ENCODE data around the gene RIBC1. TPM values are rescaled to one million over a fixed set of nuclear protein-coding genes. Genes with fewer than 3 reads are reported as not detected.

The RIBC1 gene
- total and polyA plus RNA-seq, 10 of the 15 experiments (the other 5 are each of a cell fraction or from before 2014, with no cell fraction given) = 0.22 to 1.0 (median 0.54) TPM

- Histone ChIP-seq H3K36me3 (ENCODE audit: control insufficient read depth in 2 of 2, insufficient read depth in 2 of 2, low read length in 1 of 2) (no peaks in the 10 kb centered on the region), H3K4me2 (ENCODE audit: control insufficient read depth, insufficient read depth) (no peak overlapping the region), H4K20me1 (ENCODE audit: control insufficient read depth, insufficient read depth) (no peaks in the 10 kb centered on the region), H2AFZ (ENCODE audit: control insufficient read depth, low read depth, low read length) (no peak overlapping the region), H3K4me1 (ENCODE audit: control insufficient read depth, insufficient read depth, low read length) (no peaks in the 10 kb centered on the region), H3K27ac (ENCODE audit: control insufficient read depth, insufficient read depth) (no peak overlapping the region), H3K4me3 (no peak overlapping the region), H3K79me2 (ENCODE audit: control insufficient read depth, insufficient read depth, low read length) (no peaks in the 10 kb centered on the region), H3K27me3 (replicated peaks in 1 of 2; ENCODE audit: control insufficient read depth in 2 of 2, insufficient read depth in 2 of 2, low read length in 1 of 2) (no peaks in the 10 kb centered on the region), H3K9me3 (replicated peaks; ENCODE audit: control insufficient read depth, insufficient read depth, low read length) (no peaks in the 10 kb centered on the region), H3K9ac (ENCODE audit: control insufficient read depth, insufficient read depth, low read length) (no peak overlapping the region)
- ATAC-seq = no peak
- ChIA-PET CTCF (interaction anchor here (1.7 to 4.2 kb wide), 2 partner anchors 29 to 140 kb away, joined by 7 to 13 read pairs; no protein-coding TSS in a partner anchor), RAD21 (ENCODE audit: unreplicated experiment) (no interaction called here), POLR2A (no interaction called here), SMC1A (ENCODE audit: uncharacterized antibody, unreplicated experiment) (no interaction called here)
- no peak for DNase-seq (ENCODE audit: low read depth, low spot score)
- no TSS peak for BruUV-seq (replicated peaks)
- no peak for FAIRE-seq
- intact Hi-C loops (cut with micrococcal nuclease; ENCODE audit: unreplicated experiment) = no loop called here
- in situ Hi-C loops (cut with MboI) = no loop called here
- TF ChIP-seq CBX3 (IDR thresholded peaks at IDR 0.05; ENCODE audit: borderline replicate concordance, low read depth) = no peak
- no peak for TF ChIP-seq HDGF (IDR thresholded peaks at IDR 0.05)
- TF ChIP-seq POU2F2 (IDR thresholded peaks at IDR 0.05; ENCODE audit: borderline replicate concordance, low read depth, low read length) = no peak
- TF ChIP-seq NFYB (IDR thresholded peaks at IDR 0.05; ENCODE audit: insufficient read depth, low read depth, low read length) = no peak
Observed at GRCh38 chrX:53452812-53453211, 30.1 kb downstream of the RIBC1 start.

DNA sequence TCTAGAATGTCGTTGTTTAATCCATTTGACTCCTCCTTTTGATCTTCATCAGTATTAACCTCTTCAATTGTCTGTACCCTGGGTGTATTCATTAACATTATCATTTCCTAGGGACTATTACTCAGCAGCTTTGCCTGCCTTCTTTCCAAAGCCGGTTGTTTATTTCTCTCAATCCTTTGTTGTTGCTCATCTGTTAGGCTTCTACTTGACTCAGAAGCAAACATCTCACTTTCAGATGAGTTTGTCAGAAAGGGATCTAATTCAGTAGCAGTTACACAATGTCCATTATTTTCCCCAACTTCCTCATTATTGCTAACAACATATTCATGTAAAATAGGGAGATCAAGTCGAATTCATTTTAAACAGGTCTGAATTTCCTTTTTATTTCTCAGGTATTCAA is 33.6 kb downstream of the RIBC1 start:
- FAIRE-seq = no peak
- H3K27ac ChIP-seq (ENCODE audit: control insufficient read depth, insufficient read depth) = no peak overlapping the region
- no peak overlapping the region for H3K9ac ChIP-seq (ENCODE audit: control insufficient read depth, insufficient read depth, low read length)
- H3K9me3 ChIP-seq (replicated peaks; ENCODE audit: control insufficient read depth, insufficient read depth, low read length) = no peaks in the 10 kb centered on the region
- intact Hi-C loops (cut with micrococcal nuclease; ENCODE audit: unreplicated experiment) (no loop called here), in situ Hi-C loops (cut with MboI) (no loop called here)
- no peaks in the 10 kb centered on the region for H3K79me2 ChIP-seq (ENCODE audit: control insufficient read depth, insufficient read depth, low read length)
- ChIA-PET RAD21 (ENCODE audit: unreplicated experiment) (no interaction called here), CTCF (interaction anchor here (4.2 kb wide), 1 partner anchor 26 kb away, joined by 13 read pairs; no protein-coding TSS in a partner anchor), POLR2A (no interaction called here), SMC1A (ENCODE audit: uncharacterized antibody, unreplicated experiment) (interaction anchor here (1.4 kb wide), 1 partner anchor 18 kb away, joined by 3 read pairs; no protein-coding TSS in a partner anchor)
- no peak overlapping the region for H3K4me2 ChIP-seq (ENCODE audit: control insufficient read depth, insufficient read depth)
- no peaks in the 10 kb centered on the region for H3K36me3 ChIP-seq (ENCODE audit: control insufficient read depth in 2 of 2, insufficient read depth in 2 of 2, low read length in 1 of 2)
- no peak for ATAC-seq
- DNase-seq (ENCODE audit: low read depth, low spot score) = no peak
- no peaks in the 10 kb centered on the region for H3K4me1 ChIP-seq (ENCODE audit: control insufficient read depth, insufficient read depth, low read length)
- H3K4me3 ChIP-seq = no peak overlapping the region
- no peaks in the 10 kb centered on the region for H3K27me3 ChIP-seq (replicated peaks in 1 of 2; ENCODE audit: control insufficient read depth in 2 of 2, insufficient read depth in 2 of 2, low read length in 1 of 2)
- no peak overlapping the region for H2AFZ ChIP-seq (ENCODE audit: control insufficient read depth, low read depth, low read length)
- no peaks in the 10 kb centered on the region for H4K20me1 ChIP-seq (ENCODE audit: control insufficient read depth, insufficient read depth)
- WGBS (ENCODE audit: insufficient coverage, insufficient replicate concordance, low lambda C conversion rate, missing lambda C conversion rate) = 41% methylated on average over 3 of the region's 3 CpGs
- no TSS peak for BruUV-seq (replicated peaks)
- no peak for TF ChIP-seq NBN (IDR thresholded peaks at IDR 0.05)
- TF ChIP-seq KDM1A (IDR thresholded peaks at IDR 0.05; ENCODE audit: borderline replicate concordance) = no peak
- TF ChIP-seq NR2F1 (conservative IDR thresholded peaks at IDR 0.05) = no peak
- no peak for TF ChIP-seq ZNF274 (IDR thresholded peaks at IDR 0.05; ENCODE audit: insufficient read depth, insufficient read length)
- TF ChIP-seq, protein P1, sequence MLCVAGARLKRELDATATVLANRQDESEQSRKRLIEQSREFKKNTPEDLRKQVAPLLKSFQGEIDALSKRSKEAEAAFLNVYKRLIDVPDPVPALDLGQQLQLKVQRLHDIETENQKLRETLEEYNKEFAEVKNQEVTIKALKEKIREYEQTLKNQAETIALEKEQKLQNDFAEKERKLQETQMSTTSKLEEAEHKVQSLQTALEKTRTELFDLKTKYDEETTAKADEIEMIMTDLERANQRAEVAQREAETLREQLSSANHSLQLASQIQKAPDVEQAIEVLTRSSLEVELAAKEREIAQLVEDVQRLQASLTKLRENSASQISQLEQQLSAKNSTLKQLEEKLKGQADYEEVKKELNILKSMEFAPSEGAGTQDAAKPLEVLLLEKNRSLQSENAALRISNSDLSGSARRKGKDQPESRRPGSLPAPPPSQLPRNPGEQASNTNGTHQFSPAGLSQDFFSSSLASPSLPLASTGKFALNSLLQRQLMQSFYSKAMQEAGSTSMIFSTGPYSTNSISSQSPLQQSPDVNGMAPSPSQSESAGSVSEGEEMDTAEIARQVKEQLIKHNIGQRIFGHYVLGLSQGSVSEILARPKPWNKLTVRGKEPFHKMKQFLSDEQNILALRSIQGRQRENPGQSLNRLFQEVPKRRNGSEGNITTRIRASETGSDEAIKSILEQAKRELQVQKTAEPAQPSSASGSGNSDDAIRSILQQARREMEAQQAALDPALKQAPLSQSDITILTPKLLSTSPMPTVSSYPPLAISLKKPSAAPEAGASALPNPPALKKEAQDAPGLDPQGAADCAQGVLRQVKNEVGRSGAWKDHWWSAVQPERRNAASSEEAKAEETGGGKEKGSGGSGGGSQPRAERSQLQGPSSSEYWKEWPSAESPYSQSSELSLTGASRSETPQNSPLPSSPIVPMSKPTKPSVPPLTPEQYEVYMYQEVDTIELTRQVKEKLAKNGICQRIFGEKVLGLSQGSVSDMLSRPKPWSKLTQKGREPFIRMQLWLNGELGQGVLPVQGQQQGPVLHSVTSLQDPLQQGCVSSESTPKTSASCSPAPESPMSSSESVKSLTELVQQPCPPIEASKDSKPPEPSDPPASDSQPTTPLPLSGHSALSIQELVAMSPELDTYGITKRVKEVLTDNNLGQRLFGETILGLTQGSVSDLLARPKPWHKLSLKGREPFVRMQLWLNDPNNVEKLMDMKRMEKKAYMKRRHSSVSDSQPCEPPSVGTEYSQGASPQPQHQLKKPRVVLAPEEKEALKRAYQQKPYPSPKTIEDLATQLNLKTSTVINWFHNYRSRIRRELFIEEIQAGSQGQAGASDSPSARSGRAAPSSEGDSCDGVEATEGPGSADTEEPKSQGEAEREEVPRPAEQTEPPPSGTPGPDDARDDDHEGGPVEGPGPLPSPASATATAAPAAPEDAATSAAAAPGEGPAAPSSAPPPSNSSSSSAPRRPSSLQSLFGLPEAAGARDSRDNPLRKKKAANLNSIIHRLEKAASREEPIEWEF (IDR thresholded peaks at IDR 0.05; ENCODE audit: insufficient replicate concordance, low read depth, low read length) = no peak
- no peak for TF ChIP-seq JUND (IDR thresholded peaks at IDR 0.05; ENCODE audit: low read depth, low read length)
- no peak for TF ChIP-seq STAT1 (conservative IDR thresholded peaks at IDR 0.05)
- no peak for TF ChIP-seq KAT2A (conservative IDR thresholded peaks at IDR 0.05; ENCODE audit: control insufficient read depth, low read depth, low read length)
- no peak for TF ChIP-seq E2F4 (IDR thresholded peaks at IDR 0.05; ENCODE audit: low read depth, low read length)
- TF ChIP-seq SRF (IDR thresholded peaks at IDR 0.05; ENCODE audit: low read depth in 2 of 2, low read length in 2 of 2) = no peak
